Keratinocyte (primary cell): ENCODE data around the gene CRHBP. TPM values are rescaled to one million over a fixed set of nuclear protein-coding genes. Genes with fewer than 3 reads are reported as not detected.

Experiments
- DNase-seq: peaks from one replicate; pipeline ENCODE4 v3.0.0-alpha.2; 2011; ENCODE audit warnings: low read depth, missing footprints, low spot score
- FAIRE-seq: peaks from 2 replicates; lab custom pipeline; 2011; peaks lifted over from hg19 to GRCh38; lab: Jason Lieb, UNC
- H2AFZ ChIP-seq: 2 replicates; pipeline ENCODE4 v1.6.0; 2012; ENCODE audit warnings: low read length, control low read depth, inconsistent platforms; ENCODE audit not compliant: control insufficient read depth
- H3K27ac ChIP-seq: 2 replicates; pipeline ENCODE4 v1.5.1; 2011; ENCODE audit warnings: low read length; ENCODE audit not compliant: control insufficient read depth, insufficient read depth
- H3K27me3 ChIP-seq: 3 replicates; pipeline ENCODE4 v1.6.0; 2011; ENCODE audit warnings: low read length; ENCODE audit not compliant: control insufficient read depth, insufficient read depth; ENCODE audit errors: extremely low read depth
- H3K36me3 ChIP-seq, 2 experiments: 2 replicates in 1 of 2; 3 replicates in 1 of 2; pipeline ENCODE4 v1.5.1; 2011; ENCODE audit warnings: low read length in 2 of 2, mild to moderate bottlenecking in 1 of 2; ENCODE audit not compliant: control insufficient read depth in 2 of 2, insufficient read depth in 2 of 2; ENCODE audit errors: extremely low read depth in 1 of 2
- H3K4me1 ChIP-seq: 3 replicates; pipeline ENCODE4 v1.5.1; 2011; ENCODE audit warnings: low read length; ENCODE audit not compliant: control insufficient read depth, insufficient read depth; ENCODE audit errors: extremely low read depth
- H3K4me2 ChIP-seq: 3 replicates; pipeline ENCODE4 v1.6.0; 2011; ENCODE audit warnings: low read depth, low read length; ENCODE audit not compliant: control insufficient read depth, insufficient read depth; ENCODE audit errors: extremely low read depth
- H3K4me3 ChIP-seq, 3 experiments: fragments of 200-600 bp in 1 of 3; sonication (generic) in 1 of 3; 2 replicates in 2 of 3; 3 replicates in 1 of 3; pipeline ENCODE4 v1.5.1; 2011 to 2016; ENCODE audit warnings: low read length in 3 of 3, mild to moderate bottlenecking in 3 of 3, control low read depth in 2 of 3, inconsistent platforms in 1 of 3, low read depth in 1 of 3, mixed read lengths in 1 of 3, mixed run types in 1 of 3, moderate library complexity in 1 of 3; ENCODE audit not compliant: control insufficient read depth in 2 of 3, insufficient read depth in 2 of 3; ENCODE audit errors: extremely low read depth in 1 of 3
- H3K79me2 ChIP-seq: 2 replicates; pipeline ENCODE4 v1.6.0; 2012; ENCODE audit warnings: low read length; ENCODE audit not compliant: control insufficient read depth, insufficient read depth
- H3K9ac ChIP-seq: 3 replicates; pipeline ENCODE4 v1.6.0; 2011; ENCODE audit warnings: low read length; ENCODE audit not compliant: control insufficient read depth, insufficient read depth; ENCODE audit errors: extremely low read depth
- H3K9me1 ChIP-seq: 3 replicates; pipeline ENCODE4 v1.6.0; 2011; ENCODE audit warnings: low read length; ENCODE audit not compliant: control insufficient read depth, insufficient read depth; ENCODE audit errors: extremely low read depth
- H3K9me3 ChIP-seq: 2 replicates; pipeline ENCODE4 v1.5.1; 2012; ENCODE audit warnings: low read depth, low read length; ENCODE audit not compliant: control insufficient read depth
- H4K20me1 ChIP-seq: 3 replicates; pipeline ENCODE4 v1.6.0; 2011; ENCODE audit warnings: low read length; ENCODE audit not compliant: control insufficient read depth, insufficient read depth; ENCODE audit errors: extremely low read depth
- CTCF ChIP-seq, 3 experiments: IDR thresholded peaks in 1 of 3; conservative IDR thresholded peaks in 1 of 3; optimal IDR thresholded peaks in 1 of 3; 2 replicates in 2 of 3; 3 replicates in 1 of 3; pipeline versions ENCODE3 to v1.5.1; 2011; ENCODE audit warnings: low read length in 3 of 3, mild to moderate bottlenecking in 3 of 3, moderate library complexity in 2 of 3, control low read depth in 1 of 3, inconsistent platforms in 1 of 3; ENCODE audit not compliant: insufficient read depth in 2 of 3; ENCODE audit errors: extremely low read depth in 1 of 3
- EZH2 ChIP-seq: IDR thresholded peaks from one replicate; pipeline ENCODE4 v1.6.1; 2012; ENCODE audit warnings: inconsistent platforms, mild to moderate bottlenecking, low read length, moderate library complexity
- dilution Hi-C: fragments of 300-500 bp; cut with MboI; formaldehyde crosslinking; loops from one replicate; pipeline ENCODE4 v1.7.0; 2020; ENCODE audit warnings: low sequenced_read_pairs; ENCODE audit not compliant: extremely low pct_ligation_motif_present
- polyA plus RNA-seq, 5 experiments: library from polyadenylated mRNA; depleted of rRNA in 3 of 5; stranded (reverse) in 3 of 5; stranded (forward) in 1 of 5; unstranded in 1 of 5; fragments of >200 nt; gene quantifications; 1 replicate in 1 of 5; 2 replicates in 3 of 5; 3 replicates in 1 of 5; pipeline versions ENCODE4 v1.2.1 to v1.2.3, GENCODE V29; 2011 to 2012; ENCODE audit warnings: missing spikeins in 2 of 5, low read depth in 1 of 5, low replicate concordance in 1 of 5

The CRHBP gene
- polyA plus RNA-seq, 1 donor (not counting 4 experiments of a cell fraction or from before 2014, with no cell fraction given), result not detected

GRCh38 chr5:76942581-76942980 lies 10.3 kb upstream of the CRHBP start:
- no peak for FAIRE-seq
- Histone ChIP-seq H2AFZ (no peak overlapping the region), H3K9ac (no peak overlapping the region), H3K36me3 (no peaks in the 10 kb centered on the region), H3K4me1 (no peaks in the 10 kb centered on the region), H3K27ac (no peak overlapping the region), H4K20me1 (no peaks in the 10 kb centered on the region), H3K9me3 (no peaks in the 10 kb centered on the region), H3K4me3 (no peak overlapping the region), H3K9me1 (no peaks in the 10 kb centered on the region), H3K79me2 (no peaks in the 10 kb centered on the region), H3K27me3 (peaks cover 9% of the 10 kb centered on the region), H3K4me2 (no peak overlapping the region)
- dilution Hi-C loops, result no loop called here
- TF ChIP-seq CTCF (optimal IDR thresholded peaks at IDR 0.05 in 1 of 3, IDR thresholded peaks at IDR 0.05 in 1 of 3, conservative IDR thresholded peaks at IDR 0.05 in 1 of 3; ENCODE audit: extremely low read depth in 1 of 3, insufficient read depth in 2 of 3, low read length in 3 of 3), result no peak
- TF ChIP-seq EZH2, result no peak
- DNase-seq, result no peak

GRCh38 chr5:76943006-76943405 lies 9.8 kb upstream of the CRHBP start:
- dilution Hi-C loops, result no loop called here
- Histone ChIP-seq H3K4me2 (no peak overlapping the region), H3K27me3 (peaks cover 9% of the 10 kb centered on the region), H3K9me3 (no peaks in the 10 kb centered on the region), H3K4me3 (no peak overlapping the region), H3K4me1 (no peaks in the 10 kb centered on the region), H3K9me1 (no peaks in the 10 kb centered on the region), H2AFZ (no peak overlapping the region), H3K79me2 (no peaks in the 10 kb centered on the region), H3K36me3 (no peaks in the 10 kb centered on the region), H4K20me1 (no peaks in the 10 kb centered on the region), H3K9ac (no peak overlapping the region), H3K27ac (no peak overlapping the region)
- no peak for FAIRE-seq
- no peak for DNase-seq
- no peak for TF ChIP-seq EZH2
- no peak for TF ChIP-seq CTCF (optimal IDR thresholded peaks at IDR 0.05 in 1 of 3, IDR thresholded peaks at IDR 0.05 in 1 of 3, conservative IDR thresholded peaks at IDR 0.05 in 1 of 3; ENCODE audit: extremely low read depth in 1 of 3, insufficient read depth in 2 of 3, low read length in 3 of 3)
